HepG2 (cell line): ENCODE data around the gene CLIC1. TPM values are rescaled to one million over a fixed set of nuclear protein-coding genes. Genes with fewer than 3 reads are reported as not detected.

ENCODE experiments used
- AKAP8 ChIP-seq: sonication (generic); formaldehyde crosslinking; IDR thresholded peaks from 2 replicates; pipeline ENCODE4 v1.5.1; 2020; ENCODE audit warnings: mild to moderate bottlenecking, missing genetic modification reagents
- CHD4 ChIP-seq: fragments of 200-600 bp; sonication (generic); IDR thresholded peaks from 2 replicates; pipeline ENCODE4 v1.7.0; 2017; ENCODE audit warnings: mild to moderate bottlenecking, low read length, borderline replicate concordance
- CREB1 ChIP-seq, 2 experiments: fragments of 450-650 bp in 1 of 2; IDR thresholded peaks; 2 replicates each; pipeline ENCODE4 v1.6.1; 2016 to 2017; ENCODE audit warnings: control low read depth in 1 of 2, mild to moderate bottlenecking in 1 of 2, missing compliant biosample characterization in 1 of 2, missing genetic modification characterization in 1 of 2
- MYC ChIP-seq: sonication (generic); formaldehyde crosslinking; IDR thresholded peaks from 2 replicates; pipeline ENCODE4 v1.9.0; 2021; ENCODE audit warnings: missing genetic modification reagents, borderline replicate concordance
- NFE2L2 ChIP-seq: fragments of 150-350 bp; IDR thresholded peaks from 2 replicates; pipeline ENCODE4 v1.6.1; 2014; ENCODE audit warnings: low read length
- POLR2AphosphoS5 ChIP-seq: IDR thresholded peaks from 2 replicates; pipeline ENCODE4 v1.6.1; 2012; ENCODE audit warnings: low read depth, low read length
- RFX3 ChIP-seq: IDR thresholded peaks from 2 replicates; pipeline ENCODE4 v1.6.1; 2016; ENCODE audit warnings: missing biosample characterization, missing genetic modification reagents
- SKIL ChIP-seq: sonication (generic); formaldehyde crosslinking; IDR thresholded peaks from 2 replicates; pipeline ENCODE4 v1.8.0; 2022; ENCODE audit warnings: missing genetic modification reagents, mild to moderate bottlenecking, moderate library complexity, borderline replicate concordance
- SP140L ChIP-seq: sonication (generic); formaldehyde crosslinking; IDR thresholded peaks from 2 replicates; pipeline ENCODE4 v1.4.0; 2020; ENCODE audit warnings: missing genetic modification reagents, borderline replicate concordance
- ZBTB3 ChIP-seq: sonication (generic); formaldehyde crosslinking; IDR thresholded peaks from 2 replicates; pipeline ENCODE4 v1.4.0; 2020; ENCODE audit warnings: low read depth, mild to moderate bottlenecking, moderate library complexity, missing genetic modification reagents, borderline replicate concordance
- ZNF407 ChIP-seq: sonication (generic); formaldehyde crosslinking; IDR thresholded peaks from one replicate; pipeline ENCODE4 v1.5.1; 2020; ENCODE audit warnings: mild to moderate bottlenecking, missing genetic modification reagents; ENCODE audit errors: not compliant biosample characterization
- ZNF841 ChIP-seq: sonication (generic); formaldehyde crosslinking; IDR thresholded peaks from 2 replicates; pipeline ENCODE4 v1.8.1; 2023; ENCODE audit warnings: missing genetic modification reagents, borderline replicate concordance
- polyA plus RNA-seq, 8 experiments: library from polyadenylated mRNA; depleted of rRNA in 3 of 8; stranded (reverse) in 7 of 8; unstranded in 1 of 8; fragments of >200 nt; fragmentation: Illumina TruSeq in 4 of 8; extraction: Trizol in 4 of 8; gene quantifications; 2 replicates each; pipeline versions ENCODE4 v1.2.1 to v1.2.3, GENCODE V29; 2011 to 2016; ENCODE audit warnings: low read depth in 4 of 8, missing spikeins in 1 of 8, mixed read lengths in 1 of 8; ENCODE audit not compliant: insufficient read depth in 1 of 8
- total RNA-seq, 5 experiments: library from RNA; depleted of rRNA; stranded (reverse); fragments of >200 nt; fragmentation: Illumina TruSeq; extraction: Trizol; gene quantifications; 2 replicates each; pipeline ENCODE4 v1.2.3, GENCODE V29; 2016; ENCODE audit warnings: low read depth in 1 of 5
- TF ChIP-seq, protein P1 (sequence below): sonication (generic); formaldehyde crosslinking; IDR thresholded peaks from 2 replicates; pipeline ENCODE4 v1.9.0; 2021; ENCODE audit warnings: missing genetic modification reagents, mild to moderate bottlenecking, borderline replicate concordance
- TF ChIP-seq, protein P2 (sequence below): IDR thresholded peaks from 2 replicates; pipeline ENCODE4 v1.6.1; 2018; ENCODE audit warnings: missing genetic modification reagents, mild to moderate bottlenecking, missing compliant biosample characterization

The CLIC1 gene
- total and polyA plus RNA-seq, 2 of the 13 experiments (the other 11 are each of a cell fraction or from before 2014, with no cell fraction given): 602 to 891 TPM

DNA sequence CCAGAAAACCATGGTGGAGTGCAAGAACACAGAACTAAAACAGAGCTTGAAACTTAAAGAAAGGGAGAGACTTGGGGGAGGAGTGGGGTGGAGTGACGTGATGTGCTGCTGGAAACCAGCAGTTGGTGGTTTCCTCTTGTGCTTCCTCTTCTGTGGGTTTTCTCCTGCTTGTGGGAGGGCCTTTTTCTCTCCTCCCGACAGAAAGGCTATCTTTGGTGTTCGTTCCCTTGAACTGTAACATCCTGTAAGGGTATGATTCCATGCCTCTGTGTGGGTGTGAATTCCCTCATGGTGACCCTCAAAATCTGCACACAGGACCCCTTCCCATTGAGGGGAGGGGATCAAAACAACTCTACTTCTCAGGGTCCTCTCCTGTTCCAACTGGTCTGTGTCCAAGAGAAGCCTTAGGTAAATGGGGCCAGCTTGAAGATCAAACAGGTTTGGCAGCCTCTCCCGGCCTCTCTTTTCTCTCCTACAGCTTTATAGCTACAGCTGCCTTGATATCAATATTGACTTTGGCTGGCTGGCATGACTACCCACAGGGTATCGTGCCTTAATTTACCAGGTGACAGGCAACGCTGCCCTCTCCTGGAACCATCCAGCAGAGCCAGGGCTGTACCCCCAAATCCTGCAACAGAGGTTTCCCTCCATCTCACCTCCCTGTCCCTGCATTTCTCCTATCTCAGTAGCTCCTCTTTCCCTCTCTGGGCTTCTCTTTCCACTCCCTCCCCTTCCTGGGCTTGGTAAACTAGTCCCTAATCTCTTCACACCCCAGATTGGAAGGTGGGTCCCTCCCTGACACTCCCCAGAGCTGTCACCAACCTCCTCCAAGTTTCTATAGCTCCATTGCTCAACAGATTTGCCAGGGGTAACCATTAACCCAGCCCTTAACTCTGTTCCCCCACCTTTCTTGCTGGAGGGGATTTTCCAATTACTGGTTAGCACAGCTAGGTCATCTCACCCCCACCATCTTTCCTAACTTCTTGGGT, 2.0 kb upstream of the CLIC1 start (continued):
- TF ChIP-seq ZNF841 (CRISPR knock-in tag) (no peak), ZNF407 (CRISPR knock-in tag) (no peak), CREB1 (IDR thresholded peaks at IDR 0.05) (peak; percentile 28; the same call in 1 of the 2 replicates), CREB1 (CRISPR knock-in tag; IDR thresholded peaks at IDR 0.05) (no peak; the same call in 1 of the 2 replicates), NFE2L2 (no peak), SP140L (no peak; the same call in 1 of the 2 replicates), AKAP8 (no peak), ZBTB3 (no peak), SKIL (CRISPR knock-in tag) (peak; percentile 83), POLR2AphosphoS5 (peak; percentile 66), CHD4 (no peak), RFX3 (CRISPR knock-in tag) (no peak), MYC (CRISPR knock-in tag) (peak; percentile 31; the same call in 1 of the 2 replicates)
- TF ChIP-seq, protein P1, sequence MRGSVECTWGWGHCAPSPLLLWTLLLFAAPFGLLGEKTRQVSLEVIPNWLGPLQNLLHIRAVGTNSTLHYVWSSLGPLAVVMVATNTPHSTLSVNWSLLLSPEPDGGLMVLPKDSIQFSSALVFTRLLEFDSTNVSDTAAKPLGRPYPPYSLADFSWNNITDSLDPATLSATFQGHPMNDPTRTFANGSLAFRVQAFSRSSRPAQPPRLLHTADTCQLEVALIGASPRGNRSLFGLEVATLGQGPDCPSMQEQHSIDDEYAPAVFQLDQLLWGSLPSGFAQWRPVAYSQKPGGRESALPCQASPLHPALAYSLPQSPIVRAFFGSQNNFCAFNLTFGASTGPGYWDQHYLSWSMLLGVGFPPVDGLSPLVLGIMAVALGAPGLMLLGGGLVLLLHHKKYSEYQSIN (CRISPR knock-in tag): no peak
- TF ChIP-seq, protein P2, sequence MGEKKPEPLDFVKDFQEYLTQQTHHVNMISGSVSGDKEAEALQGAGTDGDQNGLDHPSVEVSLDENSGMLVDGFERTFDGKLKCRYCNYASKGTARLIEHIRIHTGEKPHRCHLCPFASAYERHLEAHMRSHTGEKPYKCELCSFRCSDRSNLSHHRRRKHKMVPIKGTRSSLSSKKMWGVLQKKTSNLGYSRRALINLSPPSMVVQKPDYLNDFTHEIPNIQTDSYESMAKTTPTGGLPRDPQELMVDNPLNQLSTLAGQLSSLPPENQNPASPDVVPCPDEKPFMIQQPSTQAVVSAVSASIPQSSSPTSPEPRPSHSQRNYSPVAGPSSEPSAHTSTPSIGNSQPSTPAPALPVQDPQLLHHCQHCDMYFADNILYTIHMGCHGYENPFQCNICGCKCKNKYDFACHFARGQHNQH (CRISPR knock-in tag): peak; percentile 87; the same call in 1 of the 2 replicates
